GM12873 (cell line): ENCODE data around the gene CDKL4.

Experiments
- CTCF ChIP-seq: IDR thresholded peaks from 2 replicates; pipeline ENCODE4 v1.5.1; 2012; ENCODE audit warnings: low read depth, mild to moderate bottlenecking, moderate library complexity, low read length, control low read depth; ENCODE audit not compliant: insufficient read depth; ENCODE audit errors: missing control alignments

Gene CDKL4

GRCh38 chr2:39227628-39228412, 15.9 kb downstream of the CDKL4 start:
- TF ChIP-seq CTCF: peak; percentile 78

- TF ChIP-seq CTCF: no peak
Measured at GRCh38 chr2:39225567-39225966, 18.2 kb downstream of the CDKL4 start.

DNA sequence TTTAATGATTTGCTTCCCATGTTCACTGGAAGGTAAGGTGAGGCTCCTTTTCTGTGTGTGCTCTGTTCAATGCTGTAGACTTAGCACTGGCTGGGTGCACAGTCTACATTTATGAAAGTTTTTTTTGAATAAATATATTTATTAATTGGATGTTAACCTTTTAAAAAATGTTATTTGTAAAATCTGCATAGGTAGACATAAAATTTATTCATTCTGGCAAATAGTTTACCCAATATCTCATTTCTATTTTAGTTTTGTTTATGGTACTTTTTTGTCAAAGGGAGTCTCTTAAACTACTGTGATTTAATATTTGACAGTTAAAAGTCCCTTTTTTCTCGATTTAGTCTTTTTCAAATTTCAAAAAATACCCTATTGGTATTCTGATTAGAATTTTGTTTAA, 19.9 kb downstream of the CDKL4 start:
- TF ChIP-seq CTCF: no peak

DNA sequence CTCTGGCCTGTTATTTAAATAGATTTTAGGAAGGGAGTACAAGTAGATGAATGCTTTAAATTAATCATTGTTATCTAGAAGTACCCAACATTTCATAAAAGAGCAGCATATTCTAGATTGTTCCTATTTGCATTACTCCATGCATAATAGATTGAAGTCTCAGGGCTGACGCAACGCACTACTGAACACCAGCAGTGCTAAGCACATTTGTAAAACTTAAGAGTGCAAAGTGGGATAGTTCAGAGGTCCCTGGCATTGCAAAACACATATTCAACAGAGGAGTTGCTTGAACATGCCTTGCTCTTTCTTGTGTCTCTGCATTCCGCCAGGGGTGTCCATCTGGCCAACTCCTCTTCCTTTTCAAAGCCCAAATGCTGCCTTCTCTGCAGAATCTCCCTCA, 22.3 kb downstream of the CDKL4 start:
- no peak for TF ChIP-seq CTCF

GRCh38 chr2:39220136-39220535, 23.6 kb downstream of the CDKL4 start:
- no peak for TF ChIP-seq CTCF

DNA sequence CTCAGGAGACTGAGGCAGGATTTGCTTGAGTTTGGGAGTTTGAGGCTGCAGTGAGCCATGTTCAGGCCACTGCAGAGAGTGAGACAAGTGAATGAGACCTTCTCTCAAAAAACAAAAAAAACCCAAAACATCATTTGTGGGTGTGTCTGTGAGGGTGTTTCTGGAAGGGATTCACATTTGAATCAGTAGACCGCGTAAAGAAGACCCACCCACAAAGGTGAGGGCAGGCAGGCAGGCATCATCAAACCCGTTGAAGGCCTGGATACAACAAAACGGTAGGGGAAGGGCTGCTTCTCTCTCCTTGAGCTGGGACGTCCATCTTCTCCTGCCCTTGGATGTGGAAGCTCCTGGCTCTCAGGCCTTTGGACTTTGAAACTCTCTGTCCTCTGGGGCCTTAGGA, 25.4 kb downstream of the CDKL4 start:
- TF ChIP-seq CTCF: no peak

DNA sequence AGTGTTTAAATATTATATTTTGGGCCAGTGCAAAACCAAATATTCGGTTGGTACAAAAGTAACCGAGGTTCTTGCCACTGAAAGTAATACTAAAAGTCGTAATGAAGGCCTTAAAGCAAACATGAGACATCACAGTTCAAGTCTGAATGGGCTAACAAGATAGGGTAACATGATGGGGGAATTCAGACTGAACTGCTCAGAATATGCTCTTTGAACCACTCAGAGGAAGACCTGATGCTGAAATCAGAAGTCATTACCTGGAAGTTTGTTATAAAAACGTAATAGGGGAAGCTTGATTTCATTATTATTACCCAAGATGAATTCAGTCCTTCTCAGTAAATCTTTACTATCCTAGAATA, 26.6 kb downstream of the CDKL4 start:
- TF ChIP-seq CTCF: no peak
